Measurements from ENCODE around the gene MX2.
"Not testable (repeated sequence)": the region's sequence is repeated elsewhere in the genome, so short reads cannot be mapped to it uniquely, and the experiment has no call there.

The MX2 gene

GRCh38 chr21:41387824-41388223 lies 26.0 kb downstream of the MX2 start:
- no peak for FAIRE-seq

DNA sequence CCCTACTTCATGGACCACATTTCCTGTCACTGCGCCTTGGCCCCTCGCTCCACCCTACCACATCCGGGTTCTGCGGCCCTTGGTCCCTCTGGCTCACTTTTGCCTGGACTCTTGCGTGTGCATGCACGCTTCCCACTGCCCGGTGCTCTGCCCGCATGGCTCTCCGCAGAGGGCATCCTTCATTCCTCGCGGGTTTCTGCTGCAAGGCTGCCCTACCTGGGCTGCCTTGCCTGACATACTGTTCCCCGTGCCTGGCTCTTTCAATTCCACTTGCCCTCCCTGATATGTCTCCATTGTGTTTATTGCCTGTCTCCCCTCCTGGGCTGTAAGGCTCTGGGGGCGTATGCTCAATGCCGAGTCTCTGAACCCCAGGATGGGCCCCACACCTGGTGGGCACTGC lies 26.4 kb downstream of the MX2 start:
- no peak for FAIRE-seq

- no peak for FAIRE-seq
These were observed 28.3 kb downstream of the MX2 start for GRCh38 chr21:41390043-41390639.

DNA sequence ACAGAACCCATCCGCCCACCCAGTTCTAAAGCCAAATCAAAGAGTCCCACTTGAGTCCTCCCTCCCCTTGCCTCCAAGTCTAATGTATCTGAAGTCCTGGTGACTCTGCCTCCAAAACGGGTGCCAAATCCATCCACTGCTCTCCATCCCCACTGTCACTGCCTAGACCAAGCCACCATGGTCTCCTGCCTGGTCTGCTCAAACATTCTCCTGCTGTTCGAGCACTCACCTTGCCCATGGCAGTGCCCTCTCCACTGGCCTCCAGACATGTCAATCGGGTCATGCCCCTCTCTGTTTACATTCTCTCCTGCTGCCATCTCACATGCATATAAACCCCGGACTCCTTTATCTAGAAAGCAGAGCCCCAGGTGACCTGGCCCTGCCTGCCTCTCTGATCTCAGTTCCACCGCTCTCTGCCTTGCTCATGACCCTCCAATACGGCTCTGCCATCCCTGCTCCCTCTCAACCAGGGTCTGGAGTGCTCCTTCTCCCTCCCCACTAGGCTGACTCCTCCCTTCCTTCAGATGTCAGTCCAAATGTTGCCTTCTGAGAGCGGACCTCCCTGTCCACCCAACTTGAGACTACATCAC lies 32.1 kb downstream of the MX2 start:
- FAIRE-seq: no peak

GRCh38 chr21:41396558-41397075 lies 34.8 kb downstream of the MX2 start:
- FAIRE-seq: no peak

- FAIRE-seq: no peak
These were observed 35.7 kb downstream of the MX2 start for GRCh38 chr21:41397471-41397891.

DNA sequence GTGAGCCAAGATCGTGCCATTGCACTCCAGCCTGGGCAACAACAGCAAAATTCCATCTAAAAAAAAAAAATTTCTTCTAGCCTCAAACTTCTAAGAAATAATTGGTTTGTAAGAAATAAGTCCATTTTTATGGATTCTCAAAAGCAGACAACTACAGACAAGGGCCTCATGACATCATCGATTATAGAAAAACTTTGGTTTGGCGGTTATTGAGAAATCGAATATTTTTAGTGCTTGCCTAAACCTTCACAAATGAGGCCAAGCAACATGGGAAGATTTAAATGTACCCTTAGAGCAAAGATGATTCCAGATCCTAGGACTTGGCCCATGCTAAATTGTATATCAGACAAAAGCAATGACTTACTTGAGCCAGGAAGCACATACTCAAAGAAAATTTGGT lies 36.4 kb downstream of the MX2 start:
- FAIRE-seq: no peak

GRCh38 chr21:41398831-41399230 lies 37.0 kb downstream of the MX2 start:
- no peak for FAIRE-seq

- no peak for FAIRE-seq
These were observed 37.5 kb downstream of the MX2 start for GRCh38 chr21:41399246-41399800.

DNA sequence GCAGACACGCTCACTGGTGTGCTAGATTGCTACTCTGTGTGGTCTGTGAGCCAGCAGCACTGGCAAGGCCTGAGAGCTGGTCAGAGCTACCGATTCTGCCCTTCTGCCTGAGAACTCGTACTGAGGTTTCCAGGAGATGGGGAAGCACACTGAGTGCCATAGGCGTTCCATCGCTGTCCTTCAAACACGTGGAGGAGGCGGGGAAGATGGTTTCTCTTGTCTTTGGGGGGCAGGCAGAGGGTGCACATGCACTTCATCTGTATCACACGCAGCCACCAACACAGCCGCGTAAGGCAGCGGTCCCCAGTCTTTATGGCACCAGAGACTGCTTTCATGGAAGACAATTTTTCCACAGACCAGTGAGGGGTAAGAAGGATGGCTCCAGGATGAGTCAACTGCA lies 40.4 kb downstream of the MX2 start:
- no peak for FAIRE-seq

DNA sequence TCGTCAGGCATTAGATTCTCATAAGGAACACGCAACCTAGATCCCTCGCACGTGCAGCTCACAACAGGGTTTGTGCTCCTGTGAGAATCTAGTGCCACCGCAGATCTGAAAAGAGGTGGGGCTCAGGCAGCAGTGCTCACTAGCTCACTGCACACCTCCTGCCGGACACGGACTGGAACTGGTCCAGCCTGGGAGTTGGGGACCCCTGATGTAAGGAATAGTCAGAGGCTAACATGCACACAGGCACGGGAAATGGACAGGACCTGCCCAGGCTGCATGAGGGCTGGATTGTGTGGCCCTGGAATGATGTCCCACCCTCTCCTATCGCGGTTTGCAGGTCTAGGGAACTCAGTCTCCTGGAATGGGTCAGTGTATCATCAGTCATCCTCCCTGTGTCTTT lies 41.0 kb downstream of the MX2 start:
- no peak for FAIRE-seq

GRCh38 chr21:41403331-41403730 lies 41.5 kb downstream of the MX2 start:
- FAIRE-seq: no peak

DNA sequence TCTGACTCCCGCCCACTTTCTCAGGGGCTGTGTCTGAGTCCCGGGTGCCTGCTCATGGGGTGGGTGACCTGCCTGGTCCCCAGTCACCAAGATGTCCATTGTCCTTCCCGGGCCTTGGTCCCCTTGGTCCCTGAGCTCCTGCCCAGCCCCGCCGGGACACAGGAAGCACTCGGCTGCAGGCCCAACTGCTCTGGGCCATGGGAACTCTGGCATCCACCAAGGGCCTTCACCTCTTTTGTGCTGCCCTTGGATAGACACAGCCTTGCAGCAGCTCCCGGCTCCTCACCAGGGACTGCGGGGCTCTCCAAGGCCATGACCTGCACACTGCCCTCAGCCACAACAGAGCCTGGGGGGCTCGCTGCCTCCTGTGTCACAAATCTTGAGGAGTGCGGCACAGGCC lies 42.1 kb downstream of the MX2 start:
- FAIRE-seq: no peak

DNA sequence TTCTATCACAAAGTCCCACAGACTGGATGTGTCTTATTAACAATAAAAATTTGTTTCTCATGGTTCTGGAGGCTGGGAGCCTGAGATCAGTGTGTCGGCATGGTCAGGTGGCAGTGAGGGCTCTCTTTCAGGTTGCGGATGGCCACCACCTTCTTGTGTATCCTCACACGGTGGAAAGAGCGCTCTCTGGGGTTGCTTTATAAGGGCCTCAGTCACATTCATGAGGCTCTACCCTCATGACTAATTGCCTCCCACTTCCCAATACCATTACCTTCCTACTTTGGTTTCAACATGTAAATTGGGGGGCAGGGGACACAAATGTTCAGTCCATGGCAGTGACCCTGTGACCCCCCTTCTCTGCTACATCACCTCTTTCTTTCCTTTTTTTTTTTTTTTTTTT lies 43.5 kb downstream of the MX2 start:
- no peak for FAIRE-seq

- FAIRE-seq: no peak
These were observed 44.5 kb downstream of the MX2 start for GRCh38 chr21:41406340-41406739.

GRCh38 chr21:41407541-41408460 lies 46.0 kb downstream of the MX2 start:
- FAIRE-seq: no peak

GRCh38 chr21:41410361-41410760 lies 48.5 kb downstream of the MX2 start:
- FAIRE-seq: no peak

- no peak for FAIRE-seq
These were observed 49.1 kb downstream of the MX2 start for GRCh38 chr21:41410767-41411448.

- no peak for FAIRE-seq
These were observed 49.7 kb downstream of the MX2 start for GRCh38 chr21:41411449-41412089.

- not testable (repeated sequence) for FAIRE-seq
These were observed 55.7 kb downstream of the MX2 start for GRCh38 chr21:41417505-41417904.

- no peak for FAIRE-seq
These were observed 56.6 kb downstream of the MX2 start for GRCh38 chr21:41418393-41418792.
